IPS-NIHi7 (cell line): ENCODE results near the gene MPC1.

Experiments
- DNase-seq: peaks from one replicate; pipeline ENCODE4 v3.0.0; 2012; ENCODE audit warnings: mixed read lengths; ENCODE audit errors: extremely low spot score

MPC1 gene

GRCh38 chr6:166382933-166383801, at the start of gene MPC1:
MPC1 (minus strand) TSS chr6:166382940; CDS start chr6:166382876, 64 bp downstream.
- DNase-seq, result peak; percentile 99

DNA sequence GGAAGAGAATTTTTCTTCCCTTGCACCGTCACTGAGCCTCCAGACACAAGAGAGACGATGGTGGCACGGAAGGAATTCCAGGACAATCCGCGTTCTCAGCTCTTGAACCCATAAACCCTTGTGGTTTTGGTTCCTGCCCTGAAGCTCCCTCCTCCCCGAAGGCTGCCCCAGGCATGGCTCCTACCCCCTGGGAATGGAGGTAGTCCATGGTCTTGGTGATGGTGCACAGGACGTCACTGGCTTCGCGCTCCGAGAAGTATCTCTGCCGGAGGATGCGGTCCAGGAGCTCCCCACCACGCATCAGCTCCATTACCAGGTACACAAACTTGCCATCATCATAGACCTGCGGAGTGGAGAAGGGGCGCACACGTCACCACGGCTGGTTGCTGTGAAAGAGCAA, 47.5 kb upstream of the MPC1 start:
- DNase-seq, result no peak

GRCh38 chr6:166424431-166424830, 41.7 kb upstream of the MPC1 start:
- DNase-seq, result no peak

- no peak for DNase-seq
Observed at GRCh38 chr6:166423781-166424180, 41.0 kb upstream of the MPC1 start.

DNA sequence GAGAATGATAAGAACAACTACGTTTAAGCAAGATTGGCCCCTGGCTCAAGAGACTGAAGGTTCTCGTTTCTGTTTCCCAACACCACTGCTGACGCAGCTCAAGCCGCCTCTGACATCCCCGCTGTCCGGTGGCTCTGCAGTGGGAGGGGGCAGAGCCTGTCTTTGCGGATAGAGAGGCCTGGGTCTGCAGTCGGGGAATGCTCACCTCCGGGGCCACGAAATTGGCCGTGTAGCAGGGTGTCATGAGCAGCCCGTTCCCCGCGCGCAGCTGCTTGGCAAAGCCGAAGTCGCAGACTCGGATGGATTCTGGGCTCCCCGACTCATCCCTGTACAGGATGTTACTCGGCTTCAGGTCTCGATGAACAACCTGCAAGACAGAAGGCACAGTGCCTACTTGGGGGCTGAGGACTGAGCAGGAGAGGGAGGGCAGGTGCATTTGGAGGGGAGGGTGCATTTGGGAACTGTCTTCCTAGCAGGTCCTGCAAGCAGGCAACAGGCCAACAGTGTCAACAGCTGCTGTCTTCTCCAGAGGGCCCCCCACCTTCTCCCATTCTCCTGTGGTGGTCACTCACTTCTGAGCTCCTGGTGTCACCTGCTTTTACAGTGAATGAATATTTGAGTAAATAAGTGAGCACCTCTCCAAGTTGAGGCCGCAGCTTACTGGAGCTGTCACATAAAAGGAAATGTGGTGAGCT, 40.5 kb upstream of the MPC1 start:
- no peak for DNase-seq

DNA sequence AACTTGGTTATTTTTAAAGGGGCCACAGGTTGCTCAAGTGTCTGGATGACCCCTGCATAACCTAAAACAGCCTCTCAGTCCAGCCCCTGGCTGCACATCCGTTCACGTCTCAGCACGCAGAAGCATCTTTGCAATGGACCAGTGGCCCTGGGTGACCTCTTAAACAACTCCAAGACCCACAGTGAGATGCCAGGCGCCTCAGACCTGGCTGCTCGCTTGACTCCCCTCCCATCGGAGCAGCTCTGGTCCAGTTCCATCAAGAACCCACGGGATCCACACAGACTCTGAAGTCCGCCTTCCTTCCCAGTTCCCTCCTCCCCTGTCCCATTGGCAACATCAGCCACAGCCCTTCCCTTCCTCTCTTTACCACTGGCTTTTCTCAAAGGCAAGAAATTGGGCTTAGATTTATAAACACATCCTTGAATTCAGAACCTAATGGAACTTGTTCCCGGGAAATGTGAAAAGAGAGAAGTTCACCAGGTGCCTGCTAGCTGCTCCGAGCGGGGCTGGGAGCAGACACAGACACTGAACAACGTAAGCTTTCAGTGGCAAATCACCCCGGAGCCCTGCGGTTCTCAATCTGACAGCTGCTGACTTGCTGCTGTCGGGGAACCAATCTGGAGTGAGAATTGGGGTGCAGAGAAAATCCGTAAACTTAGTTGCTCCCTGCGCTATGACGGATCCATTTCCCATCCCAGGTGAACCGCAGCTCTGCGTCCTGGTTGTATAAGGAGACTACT, 39.6 kb upstream of the MPC1 start:
- DNase-seq, result no peak

GRCh38 chr6:166420351-166420750, 37.6 kb upstream of the MPC1 start:
- no peak for DNase-seq

DNA sequence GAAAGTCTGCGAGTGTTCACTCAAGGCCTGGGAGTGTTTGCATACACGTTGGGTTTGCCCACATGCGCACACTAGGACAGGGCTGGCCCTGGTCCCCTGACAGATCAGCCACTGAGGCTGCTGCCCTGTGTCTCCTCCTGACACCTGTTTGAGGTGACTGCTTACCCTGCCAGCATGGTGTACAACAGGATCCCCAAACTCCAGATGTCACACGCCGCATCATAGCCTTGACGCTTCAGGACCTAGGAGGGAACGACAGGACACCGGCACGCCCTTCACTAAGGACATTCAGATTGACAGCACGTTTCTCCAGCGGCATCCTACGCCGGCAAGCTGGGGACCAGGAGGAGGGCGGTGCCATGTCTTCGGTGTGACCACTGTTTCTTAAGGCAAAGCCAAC, 37.0 kb upstream of the MPC1 start:
- DNase-seq, result no peak

GRCh38 chr6:166419286-166419685, 36.5 kb upstream of the MPC1 start:
- no peak for DNase-seq

- no peak for DNase-seq
Observed at GRCh38 chr6:166418691-166419143, 36.0 kb upstream of the MPC1 start.

DNA sequence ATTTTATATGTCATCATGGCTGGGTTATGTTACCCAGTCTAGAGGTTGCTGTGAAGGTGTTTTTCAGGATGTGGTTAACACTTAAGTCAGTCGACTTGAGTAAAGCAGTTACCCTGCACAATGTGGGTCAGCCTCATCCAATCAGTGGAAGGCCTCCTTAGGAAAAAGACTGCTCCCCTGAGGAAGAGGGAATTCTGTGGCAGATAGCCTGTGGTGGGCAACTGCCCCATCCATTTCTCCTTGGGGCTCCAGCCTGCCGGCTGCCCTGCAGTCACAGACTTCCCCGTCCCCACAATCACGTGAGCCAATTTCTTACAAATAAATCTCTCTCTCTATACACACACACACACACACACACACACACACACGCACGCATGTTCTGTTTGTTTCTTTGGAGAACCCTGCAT, 34.5 kb upstream of the MPC1 start:
- no peak for DNase-seq

DNA sequence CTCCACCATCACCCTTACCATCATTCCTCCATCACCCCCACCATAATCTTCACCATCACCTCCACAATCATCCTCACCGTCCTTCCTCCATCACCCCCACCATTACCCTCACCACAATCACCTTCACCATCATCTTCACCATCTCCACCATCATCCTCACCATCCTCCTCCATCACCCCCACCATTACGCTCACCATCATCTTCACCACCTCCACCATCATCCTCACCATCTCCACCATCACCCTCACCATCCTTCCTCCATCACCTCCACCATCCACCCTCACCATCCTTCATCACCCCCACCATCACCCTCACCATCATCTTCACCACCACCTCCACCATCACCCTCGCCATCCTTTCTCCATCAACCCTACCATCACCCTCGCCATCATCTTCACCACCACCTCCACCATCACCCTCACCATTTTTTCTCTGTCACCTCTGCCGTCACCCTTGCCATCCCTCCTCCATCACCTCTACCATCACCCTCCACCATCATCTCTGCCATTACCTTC, 33.1 kb upstream of the MPC1 start:
- no peak for DNase-seq

GRCh38 chr6:166415306-166415705, 32.6 kb upstream of the MPC1 start:
- no peak for DNase-seq

- no peak for DNase-seq
Observed at GRCh38 chr6:166413491-166413951, 30.8 kb upstream of the MPC1 start.

GRCh38 chr6:166412911-166413384, 30.2 kb upstream of the MPC1 start:
- no peak for DNase-seq

DNA sequence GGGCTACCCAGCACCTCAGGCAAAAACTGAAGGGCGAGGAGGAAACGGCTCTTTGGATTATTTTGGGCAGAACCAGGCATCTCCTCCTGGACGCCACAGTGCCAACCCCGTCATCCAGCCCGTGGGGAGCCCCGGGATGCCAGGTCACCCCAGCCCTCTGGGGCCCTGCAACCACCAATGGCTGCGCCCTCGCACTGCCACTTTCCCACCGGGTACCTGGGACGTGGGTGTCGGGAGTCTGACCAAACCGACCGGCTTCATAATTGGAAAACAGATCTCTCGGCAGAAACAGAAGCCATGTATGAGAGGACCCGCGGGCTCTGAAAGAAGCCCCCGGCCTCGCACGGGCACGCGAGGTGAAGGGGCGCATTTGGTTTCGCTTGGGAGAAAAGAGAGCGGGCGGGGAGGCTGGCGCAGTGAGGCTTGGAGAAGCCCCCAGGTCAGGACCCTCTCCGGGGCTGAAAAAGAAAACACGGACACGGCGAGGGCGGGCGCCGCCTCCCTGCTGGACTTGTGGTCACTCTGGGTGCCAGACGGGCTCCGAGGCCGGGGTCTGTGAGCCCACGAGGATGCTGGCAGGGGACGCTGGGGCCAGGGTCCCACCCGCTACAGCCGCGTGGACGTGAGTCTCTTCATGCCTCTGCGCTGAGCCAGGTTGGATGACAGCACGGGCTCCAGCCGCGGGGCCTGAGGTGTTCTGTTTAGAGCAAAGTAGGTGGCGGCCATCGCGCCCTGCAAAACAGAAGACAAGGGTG, 29.6 kb upstream of the MPC1 start:
- DNase-seq, result no peak

- no peak for DNase-seq
Observed at GRCh38 chr6:166411721-166412151, 29.0 kb upstream of the MPC1 start.

GRCh38 chr6:166411271-166411670, 28.5 kb upstream of the MPC1 start:
- DNase-seq, result no peak

GRCh38 chr6:166410426-166410935, 27.7 kb upstream of the MPC1 start:
- no peak for DNase-seq

- no peak for DNase-seq
Observed at GRCh38 chr6:166408936-166409755, 26.4 kb upstream of the MPC1 start.
